ENCODE results near the gene AMPH. TPM values are rescaled to one million over a fixed set of nuclear protein-coding genes. Genes with fewer than 3 reads are reported as not detected.

AMPH gene
- total RNA-seq, 1 donor from 2014 or later, result 1.8 TPM

- H3K4me1 Mint-ChIP-seq (ENCODE audit: low read depth), result no peaks in the 10 kb centered on the region
- DNase-seq (ENCODE audit: low spot score, unreplicated experiment), result no peak
- TF ChIP-seq, protein P1, sequence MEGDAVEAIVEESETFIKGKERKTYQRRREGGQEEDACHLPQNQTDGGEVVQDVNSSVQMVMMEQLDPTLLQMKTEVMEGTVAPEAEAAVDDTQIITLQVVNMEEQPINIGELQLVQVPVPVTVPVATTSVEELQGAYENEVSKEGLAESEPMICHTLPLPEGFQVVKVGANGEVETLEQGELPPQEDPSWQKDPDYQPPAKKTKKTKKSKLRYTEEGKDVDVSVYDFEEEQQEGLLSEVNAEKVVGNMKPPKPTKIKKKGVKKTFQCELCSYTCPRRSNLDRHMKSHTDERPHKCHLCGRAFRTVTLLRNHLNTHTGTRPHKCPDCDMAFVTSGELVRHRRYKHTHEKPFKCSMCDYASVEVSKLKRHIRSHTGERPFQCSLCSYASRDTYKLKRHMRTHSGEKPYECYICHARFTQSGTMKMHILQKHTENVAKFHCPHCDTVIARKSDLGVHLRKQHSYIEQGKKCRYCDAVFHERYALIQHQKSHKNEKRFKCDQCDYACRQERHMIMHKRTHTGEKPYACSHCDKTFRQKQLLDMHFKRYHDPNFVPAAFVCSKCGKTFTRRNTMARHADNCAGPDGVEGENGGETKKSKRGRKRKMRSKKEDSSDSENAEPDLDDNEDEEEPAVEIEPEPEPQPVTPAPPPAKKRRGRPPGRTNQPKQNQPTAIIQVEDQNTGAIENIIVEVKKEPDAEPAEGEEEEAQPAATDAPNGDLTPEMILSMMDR (IDR thresholded peaks at IDR 0.05; ENCODE audit: unreplicated experiment), result no peak
- no peak overlapping the region for H3K27ac Mint-ChIP-seq
- no peak overlapping the region for H3K4me3 Mint-ChIP-seq (ENCODE audit: low read depth)
- no peaks in the 10 kb centered on the region for H3K36me3 Mint-ChIP-seq (ENCODE audit: insufficient read depth)
- H3K9me3 Mint-ChIP-seq (ENCODE audit: low read depth), result no peaks in the 10 kb centered on the region
- peaks cover 15% of the 10 kb centered on the region for H3K27me3 Mint-ChIP-seq
These were observed 123.8 kb downstream of the AMPH start for GRCh38 chr7:38507384-38507783.

DNA sequence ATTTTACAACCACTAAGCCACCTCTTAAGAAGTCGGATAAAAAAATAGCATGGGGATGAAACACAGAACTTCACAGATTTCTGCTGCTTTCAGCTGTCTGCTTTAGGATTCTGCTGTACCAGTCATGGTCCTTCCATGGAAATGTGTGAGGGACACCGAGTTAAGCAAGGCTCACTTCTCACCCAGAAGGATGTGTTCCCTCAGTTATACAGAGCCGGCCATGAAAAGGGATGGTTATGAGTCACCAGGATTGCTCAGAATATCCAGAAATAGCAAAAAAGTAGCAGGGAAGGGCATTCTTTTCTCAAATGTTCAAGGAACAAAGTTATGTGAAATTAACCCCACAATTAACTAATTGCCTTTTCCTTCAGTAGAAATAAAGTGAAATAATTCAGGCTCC is 124.4 kb downstream of the AMPH start:
- Mint-ChIP-seq H3K4me1 (ENCODE audit: low read depth) (no peaks in the 10 kb centered on the region), H3K9me3 (ENCODE audit: low read depth) (no peaks in the 10 kb centered on the region), H3K27ac (no peak overlapping the region), H3K4me3 (ENCODE audit: low read depth) (no peak overlapping the region), H3K27me3 (peaks cover 15% of the 10 kb centered on the region), H3K36me3 (ENCODE audit: insufficient read depth) (no peaks in the 10 kb centered on the region)
- TF ChIP-seq, protein P1 (IDR thresholded peaks at IDR 0.05; ENCODE audit: unreplicated experiment), result no peak
- DNase-seq (ENCODE audit: low spot score, unreplicated experiment), result no peak

DNA sequence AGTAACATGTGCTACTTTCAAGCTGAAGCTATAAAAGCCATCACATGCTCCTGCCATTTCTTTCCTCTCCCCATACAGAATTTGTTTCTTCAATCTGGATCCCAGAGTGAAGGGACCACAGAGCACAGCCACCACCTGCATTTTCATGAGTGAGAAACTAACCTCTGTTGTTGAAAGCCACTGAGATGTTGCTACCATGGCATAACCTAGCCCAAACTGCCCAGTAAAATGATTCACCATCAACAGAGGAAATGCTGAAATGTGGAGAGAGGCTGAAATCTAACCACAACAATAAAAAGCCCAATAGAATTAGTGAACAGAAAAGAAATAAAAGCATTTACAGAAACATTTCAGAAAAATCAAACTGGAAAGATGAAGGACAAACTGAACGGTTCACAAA is 125.2 kb downstream of the AMPH start:
- Mint-ChIP-seq H3K36me3 (ENCODE audit: insufficient read depth) (no peaks in the 10 kb centered on the region), H3K27ac (no peak overlapping the region), H3K9me3 (ENCODE audit: low read depth) (no peaks in the 10 kb centered on the region), H3K4me1 (ENCODE audit: low read depth) (no peaks in the 10 kb centered on the region), H3K27me3 (peaks cover 15% of the 10 kb centered on the region), H3K4me3 (ENCODE audit: low read depth) (no peak overlapping the region)
- TF ChIP-seq, protein P1 (IDR thresholded peaks at IDR 0.05; ENCODE audit: unreplicated experiment), result no peak
- DNase-seq (ENCODE audit: low spot score, unreplicated experiment), result no peak

GRCh38 chr7:38504684-38505083 is 126.5 kb downstream of the AMPH start:
- TF ChIP-seq, protein P1 (IDR thresholded peaks at IDR 0.05; ENCODE audit: unreplicated experiment), result no peak
- Mint-ChIP-seq H3K27ac (no peak overlapping the region), H3K27me3 (peaks cover 15% of the 10 kb centered on the region), H3K9me3 (ENCODE audit: low read depth) (no peaks in the 10 kb centered on the region), H3K4me3 (ENCODE audit: low read depth) (no peak overlapping the region), H3K4me1 (ENCODE audit: low read depth) (no peaks in the 10 kb centered on the region), H3K36me3 (ENCODE audit: insufficient read depth) (no peaks in the 10 kb centered on the region)
- DNase-seq (ENCODE audit: low spot score, unreplicated experiment), result no peak

- Mint-ChIP-seq H3K36me3 (ENCODE audit: insufficient read depth) (no peaks in the 10 kb centered on the region), H3K4me3 (ENCODE audit: low read depth) (no peak overlapping the region), H3K4me1 (ENCODE audit: low read depth) (no peaks in the 10 kb centered on the region), H3K9me3 (ENCODE audit: low read depth) (no peaks in the 10 kb centered on the region), H3K27me3 (peaks cover 17% of the 10 kb centered on the region), H3K27ac (no peak overlapping the region)
- DNase-seq (ENCODE audit: low spot score, unreplicated experiment), result no peak
- TF ChIP-seq, protein P1 (IDR thresholded peaks at IDR 0.05; ENCODE audit: unreplicated experiment), result no peak
These were observed 128.3 kb downstream of the AMPH start for GRCh38 chr7:38502848-38503247.

Data from progenitor cell of endocrine pancreas (in vitro differentiated cells).